Ascending aorta (tissue), 2 donors: ENCODE data around the gene GFRA1. TPM values are rescaled to one million over a fixed set of nuclear protein-coding genes. Genes with fewer than 3 reads are reported as not detected.

Source experiments
- DNase-seq, 2 donors: peaks; one replicate each; pipeline ENCODE4 v3.0.0-alpha.2; 2019; ENCODE audit warnings: low spot score in 2 of 2
- H3K27ac ChIP-seq, 2 donors: fragments of 200-600 bp; sonication (generic); one replicate each; pipeline ENCODE4 v1.5.1; 2016 to 2017; ENCODE audit warnings: mild to moderate bottlenecking in 1 of 2
- H3K27me3 ChIP-seq: fragments of 200-600 bp; sonication (generic); one replicate; pipeline ENCODE4 v1.5.1; 2017
- H3K36me3 ChIP-seq, 2 donors: fragments of 200-600 bp; sonication (generic); one replicate each; pipeline ENCODE4 v1.5.1; 2016
- H3K4me1 ChIP-seq, 2 donors: fragments of 200-600 bp; sonication (generic); one replicate each; pipeline ENCODE4 v1.5.1; 2016 to 2017; ENCODE audit warnings: mild to moderate bottlenecking in 1 of 2
- H3K4me3 ChIP-seq, 2 donors: fragments of 200-600 bp; sonication (generic); one replicate each; pipeline ENCODE4 v1.5.1; 2016 to 2017; ENCODE audit warnings: mild to moderate bottlenecking in 1 of 2
- H3K9me3 ChIP-seq, 2 donors: fragments of 200-600 bp; sonication (generic); one replicate each; pipeline ENCODE4 v1.5.1; 2016
- intact Hi-C: fragments of 100-400 bp; cut with DNase I; formaldehyde crosslinking; loops from one replicate; pipeline ENCODE4 v1.15.1; 2023
- total RNA-seq: library from RNA; depleted of rRNA; stranded (reverse); fragments of >200 nt; gene quantifications from one replicate; pipeline ENCODE4 v1.1.0, GENCODE V29; 2016
- TF ChIP-seq, protein P1 (sequence below), 3 experiments: fragments of 200-600 bp in 2 of 3; fragments of 450-650 bp in 1 of 3; sonication (generic) in 2 of 3; IDR thresholded peaks; one replicate each; pipeline ENCODE4 v1.5.1; 2016 to 2019; ENCODE audit warnings: antibody characterized with exemption in 3 of 3, mild to moderate bottlenecking in 1 of 3, moderate library complexity in 1 of 3

Gene GFRA1
- total RNA-seq, 1 donor from 2014 or later, result 7.0 TPM

DNA sequence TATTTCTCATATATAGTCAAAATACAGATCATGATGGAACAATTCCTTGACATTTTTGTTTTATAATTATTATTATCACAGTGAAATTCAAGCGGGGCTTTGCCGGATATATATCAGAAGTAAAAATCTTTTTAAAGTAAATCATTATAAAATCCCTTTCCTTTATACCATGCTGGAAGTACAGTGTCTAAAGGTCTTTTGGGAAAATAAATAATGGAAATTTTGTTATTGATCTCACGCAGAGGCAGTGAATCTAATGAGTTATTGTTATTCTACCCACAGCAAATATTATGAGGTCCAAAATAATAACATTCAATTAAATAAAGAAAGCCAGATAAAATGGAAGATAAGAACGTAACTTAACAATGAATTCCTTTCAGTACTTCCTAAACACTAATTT, 33.8 kb downstream of the GFRA1 start:
- Histone ChIP-seq H3K36me3 (no peaks in the 10 kb centered on the region), H3K9me3 (no peaks in the 10 kb centered on the region), H3K27me3 (no peaks in the 10 kb centered on the region), H3K4me1 (no peaks in the 10 kb centered on the region), H3K27ac (no peak overlapping the region), H3K4me3 (no peak overlapping the region)
- no peak for DNase-seq
- TF ChIP-seq, protein P1, sequence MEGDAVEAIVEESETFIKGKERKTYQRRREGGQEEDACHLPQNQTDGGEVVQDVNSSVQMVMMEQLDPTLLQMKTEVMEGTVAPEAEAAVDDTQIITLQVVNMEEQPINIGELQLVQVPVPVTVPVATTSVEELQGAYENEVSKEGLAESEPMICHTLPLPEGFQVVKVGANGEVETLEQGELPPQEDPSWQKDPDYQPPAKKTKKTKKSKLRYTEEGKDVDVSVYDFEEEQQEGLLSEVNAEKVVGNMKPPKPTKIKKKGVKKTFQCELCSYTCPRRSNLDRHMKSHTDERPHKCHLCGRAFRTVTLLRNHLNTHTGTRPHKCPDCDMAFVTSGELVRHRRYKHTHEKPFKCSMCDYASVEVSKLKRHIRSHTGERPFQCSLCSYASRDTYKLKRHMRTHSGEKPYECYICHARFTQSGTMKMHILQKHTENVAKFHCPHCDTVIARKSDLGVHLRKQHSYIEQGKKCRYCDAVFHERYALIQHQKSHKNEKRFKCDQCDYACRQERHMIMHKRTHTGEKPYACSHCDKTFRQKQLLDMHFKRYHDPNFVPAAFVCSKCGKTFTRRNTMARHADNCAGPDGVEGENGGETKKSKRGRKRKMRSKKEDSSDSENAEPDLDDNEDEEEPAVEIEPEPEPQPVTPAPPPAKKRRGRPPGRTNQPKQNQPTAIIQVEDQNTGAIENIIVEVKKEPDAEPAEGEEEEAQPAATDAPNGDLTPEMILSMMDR (IDR thresholded peaks at IDR 0.05), result no peak
- intact Hi-C loops, result no loop called here

DNA sequence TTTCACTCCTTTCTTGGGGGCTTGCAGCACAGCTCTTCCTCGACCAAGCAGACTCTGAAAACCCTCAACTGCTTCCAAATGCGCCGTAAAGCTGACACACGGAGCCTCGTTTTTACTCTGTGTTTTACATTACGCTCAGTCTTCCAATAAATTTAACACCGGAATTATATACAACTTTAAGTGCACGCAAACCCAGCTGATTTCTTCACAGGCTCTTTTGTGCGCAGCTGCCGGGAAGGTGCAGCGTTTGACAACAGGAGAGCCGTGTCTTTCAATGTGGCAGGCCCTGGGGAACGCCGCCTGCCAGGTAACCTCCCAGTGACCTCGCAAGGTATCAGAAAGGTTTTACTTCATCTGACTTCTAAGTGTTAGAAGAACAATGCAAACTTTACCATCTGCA, 35.0 kb downstream of the GFRA1 start:
- intact Hi-C loops, result no loop called here
- H3K4me3 ChIP-seq, result no peak overlapping the region
- no peak for DNase-seq
- TF ChIP-seq, protein P1 (IDR thresholded peaks at IDR 0.05), result no peak
- H3K27ac ChIP-seq, result no peak overlapping the region
- no peaks in the 10 kb centered on the region for H3K36me3 ChIP-seq
- no peaks in the 10 kb centered on the region for H3K9me3 ChIP-seq
- no peaks in the 10 kb centered on the region for H3K4me1 ChIP-seq
- no peaks in the 10 kb centered on the region for H3K27me3 ChIP-seq

DNA sequence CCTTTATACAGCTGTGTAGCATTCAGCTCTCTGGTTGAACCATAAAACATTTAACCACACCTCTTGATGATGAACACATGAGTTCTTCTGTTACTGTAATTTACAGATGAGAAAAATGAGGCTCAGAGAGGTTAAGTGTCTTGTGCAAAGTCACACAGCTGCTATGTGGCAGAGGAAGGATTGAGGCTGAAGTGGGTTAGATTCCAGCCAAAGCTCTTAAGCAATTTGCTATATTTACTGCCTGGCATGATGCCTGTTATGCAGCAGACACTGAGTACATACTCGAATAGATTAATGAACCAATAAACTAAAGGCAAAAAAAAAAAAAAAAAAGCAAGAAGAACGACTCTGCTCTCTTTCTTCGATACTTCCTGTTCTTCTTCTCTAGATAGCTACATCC, 35.7 kb downstream of the GFRA1 start:
- no peaks in the 10 kb centered on the region for H3K36me3 ChIP-seq
- H3K9me3 ChIP-seq, result no peaks in the 10 kb centered on the region
- TF ChIP-seq, protein P1 (IDR thresholded peaks at IDR 0.05), result no peak
- intact Hi-C loops, result no loop called here
- H3K4me3 ChIP-seq, result no peak overlapping the region
- H3K4me1 ChIP-seq, result no peaks in the 10 kb centered on the region
- H3K27me3 ChIP-seq, result no peaks in the 10 kb centered on the region
- no peak overlapping the region for H3K27ac ChIP-seq
- no peak for DNase-seq

DNA sequence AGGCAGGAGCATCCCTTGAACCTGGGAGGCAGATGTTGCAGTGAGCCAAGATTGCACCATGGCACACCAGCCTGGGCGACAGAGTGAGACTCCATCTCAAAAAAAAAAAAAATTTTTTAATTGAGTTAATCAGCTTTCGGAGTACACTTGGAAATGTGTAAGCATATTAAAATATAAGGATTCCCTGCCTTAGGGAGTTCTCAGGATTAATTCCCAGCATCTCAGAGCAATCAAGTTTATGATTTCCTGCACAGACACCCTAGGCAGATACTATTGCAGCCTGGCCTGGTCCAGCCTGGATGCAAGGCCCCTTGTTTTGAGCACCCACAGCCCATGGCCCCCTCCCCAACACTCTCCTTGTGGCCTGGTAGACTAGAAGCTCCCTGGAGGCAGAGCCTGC, 39.8 kb downstream of the GFRA1 start:
- Histone ChIP-seq H3K4me3 (no peak overlapping the region), H3K36me3 (no peaks in the 10 kb centered on the region), H3K9me3 (no peaks in the 10 kb centered on the region), H3K27me3 (no peaks in the 10 kb centered on the region), H3K4me1 (no peaks in the 10 kb centered on the region), H3K27ac (no peak overlapping the region)
- TF ChIP-seq, protein P1 (IDR thresholded peaks at IDR 0.05), result no peak
- no peak for DNase-seq
- intact Hi-C loops, result no loop called here

DNA sequence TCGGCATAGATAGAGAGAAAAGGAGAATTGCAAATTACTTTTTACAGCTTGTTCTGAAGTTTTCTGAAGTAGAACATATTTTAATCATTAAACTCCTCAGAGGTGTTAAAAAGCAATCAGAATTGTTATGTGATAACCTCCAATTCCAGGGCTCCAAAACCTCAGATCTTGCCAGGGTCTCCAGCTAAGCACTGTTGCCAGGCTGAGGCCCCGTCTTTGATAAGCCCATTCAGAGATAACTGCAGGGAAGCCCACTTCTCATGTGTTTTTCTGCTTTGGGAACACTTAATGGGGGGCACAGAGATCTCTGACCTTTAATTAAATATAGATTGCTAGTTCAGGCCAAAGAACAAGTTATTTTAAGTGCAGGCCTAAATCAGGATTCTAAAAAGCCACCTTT, 40.4 kb downstream of the GFRA1 start:
- H3K27me3 ChIP-seq, result no peaks in the 10 kb centered on the region
- intact Hi-C loops, result no loop called here

More for the DNA sequence above, 40.4 kb downstream of the GFRA1 start:
- no peaks in the 10 kb centered on the region for H3K36me3 ChIP-seq
- no peak overlapping the region for H3K4me3 ChIP-seq
- no peak overlapping the region for H3K27ac ChIP-seq
- no peaks in the 10 kb centered on the region for H3K9me3 ChIP-seq
- H3K4me1 ChIP-seq, result no peaks in the 10 kb centered on the region
- DNase-seq, result no peak
- TF ChIP-seq, protein P1 (IDR thresholded peaks at IDR 0.05), result no peak
